WI38 (cell line): Measurements from ENCODE around the gene GALR1.

ENCODE experiments used
- H3K4me3 ChIP-seq: 2 replicates; pipeline ENCODE4 v1.5.1; 2011; ENCODE audit warnings: low read depth, mild to moderate bottlenecking, control low read depth, low read length
- TF ChIP-seq, protein P1 (sequence below): IDR thresholded peaks from 2 replicates; pipeline ENCODE4 v1.5.1; 2012; ENCODE audit warnings: low read depth, mild to moderate bottlenecking, control low read depth, low read length

The GALR1 gene

DNA sequence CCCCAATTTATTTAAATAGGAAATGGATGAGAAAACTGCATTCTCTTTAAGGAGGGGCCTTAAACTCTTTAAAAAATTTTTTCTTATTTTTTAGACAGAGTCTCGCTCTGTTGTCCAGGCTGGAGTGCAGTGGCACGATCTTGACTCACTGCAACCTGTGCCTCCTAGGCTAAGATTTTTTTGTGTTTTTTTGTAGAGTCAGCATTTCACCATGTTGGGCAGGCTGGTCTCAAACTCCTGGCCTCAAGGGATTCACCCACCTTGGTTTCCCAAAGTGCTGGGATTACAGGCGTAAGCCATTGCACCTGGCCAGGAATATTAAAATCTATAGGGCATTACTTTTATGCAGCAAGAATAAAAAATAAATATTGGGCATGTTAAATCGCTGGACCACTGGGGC is 56.0 kb downstream of the GALR1 start:
- H3K4me3 ChIP-seq, result no peak overlapping the region
- TF ChIP-seq, protein P1, sequence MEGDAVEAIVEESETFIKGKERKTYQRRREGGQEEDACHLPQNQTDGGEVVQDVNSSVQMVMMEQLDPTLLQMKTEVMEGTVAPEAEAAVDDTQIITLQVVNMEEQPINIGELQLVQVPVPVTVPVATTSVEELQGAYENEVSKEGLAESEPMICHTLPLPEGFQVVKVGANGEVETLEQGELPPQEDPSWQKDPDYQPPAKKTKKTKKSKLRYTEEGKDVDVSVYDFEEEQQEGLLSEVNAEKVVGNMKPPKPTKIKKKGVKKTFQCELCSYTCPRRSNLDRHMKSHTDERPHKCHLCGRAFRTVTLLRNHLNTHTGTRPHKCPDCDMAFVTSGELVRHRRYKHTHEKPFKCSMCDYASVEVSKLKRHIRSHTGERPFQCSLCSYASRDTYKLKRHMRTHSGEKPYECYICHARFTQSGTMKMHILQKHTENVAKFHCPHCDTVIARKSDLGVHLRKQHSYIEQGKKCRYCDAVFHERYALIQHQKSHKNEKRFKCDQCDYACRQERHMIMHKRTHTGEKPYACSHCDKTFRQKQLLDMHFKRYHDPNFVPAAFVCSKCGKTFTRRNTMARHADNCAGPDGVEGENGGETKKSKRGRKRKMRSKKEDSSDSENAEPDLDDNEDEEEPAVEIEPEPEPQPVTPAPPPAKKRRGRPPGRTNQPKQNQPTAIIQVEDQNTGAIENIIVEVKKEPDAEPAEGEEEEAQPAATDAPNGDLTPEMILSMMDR, result no peak

DNA sequence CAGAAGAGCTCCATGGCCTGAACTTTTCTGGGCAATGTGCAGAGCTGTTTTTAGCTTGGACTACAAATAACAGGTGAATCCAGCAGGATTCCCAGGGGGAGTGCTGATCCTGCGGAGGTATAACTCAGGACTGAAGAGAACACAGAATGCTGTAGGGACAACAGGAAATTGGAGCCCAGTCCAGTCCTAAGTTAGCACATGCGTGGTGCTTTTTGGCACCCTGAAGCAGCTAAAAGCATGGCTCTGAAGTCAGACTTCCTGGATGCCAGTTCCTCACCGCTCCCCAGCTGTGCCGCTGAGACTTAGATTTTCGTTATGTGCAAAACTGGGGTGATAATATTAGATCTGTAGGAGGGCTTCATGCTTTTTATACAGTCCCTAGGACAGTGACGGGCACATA is 58.6 kb downstream of the GALR1 start:
- no peak overlapping the region for H3K4me3 ChIP-seq
- TF ChIP-seq, protein P1, result no peak

DNA sequence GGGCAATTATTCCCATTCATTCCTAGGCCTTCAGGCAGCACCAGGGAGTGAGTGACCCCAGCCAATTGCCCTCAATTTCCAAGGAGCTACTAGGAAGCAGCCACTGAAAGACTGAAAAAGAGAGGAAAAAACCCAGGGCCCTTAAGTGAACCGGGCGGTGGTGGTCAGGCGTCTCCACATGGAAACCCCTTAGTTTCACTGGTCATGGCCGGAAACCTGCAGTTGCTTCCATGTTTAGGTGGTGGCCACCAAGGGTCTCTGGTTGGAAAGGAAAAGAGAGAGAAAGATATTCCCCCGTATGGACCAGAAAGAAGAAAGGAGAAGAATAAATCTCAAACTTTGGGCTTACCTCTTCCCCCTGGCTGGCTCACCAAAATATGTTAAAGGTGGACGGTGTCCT is 64.9 kb downstream of the GALR1 start:
- no peak overlapping the region for H3K4me3 ChIP-seq
- TF ChIP-seq, protein P1, result no peak

DNA sequence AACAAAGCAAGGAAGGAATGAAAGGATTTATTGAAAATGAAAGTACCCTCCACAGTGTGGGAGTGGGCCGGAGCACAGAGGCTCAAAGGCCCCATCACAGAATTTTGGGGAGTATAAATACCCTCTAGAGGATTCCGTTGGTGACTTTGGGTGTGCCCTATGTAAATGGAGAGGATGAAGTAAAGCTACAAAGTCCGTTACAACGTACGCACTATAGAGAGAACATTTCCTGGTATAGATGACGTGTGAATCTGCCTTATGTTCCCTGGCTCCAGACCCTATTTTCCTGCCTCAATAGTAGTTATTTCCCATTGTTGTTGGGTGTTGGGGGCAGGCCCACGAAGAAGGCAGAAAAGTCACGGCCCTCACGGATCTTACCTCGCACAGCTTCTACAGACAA is 65.3 kb downstream of the GALR1 start:
- H3K4me3 ChIP-seq, result no peak overlapping the region
- TF ChIP-seq, protein P1, result no peak

DNA sequence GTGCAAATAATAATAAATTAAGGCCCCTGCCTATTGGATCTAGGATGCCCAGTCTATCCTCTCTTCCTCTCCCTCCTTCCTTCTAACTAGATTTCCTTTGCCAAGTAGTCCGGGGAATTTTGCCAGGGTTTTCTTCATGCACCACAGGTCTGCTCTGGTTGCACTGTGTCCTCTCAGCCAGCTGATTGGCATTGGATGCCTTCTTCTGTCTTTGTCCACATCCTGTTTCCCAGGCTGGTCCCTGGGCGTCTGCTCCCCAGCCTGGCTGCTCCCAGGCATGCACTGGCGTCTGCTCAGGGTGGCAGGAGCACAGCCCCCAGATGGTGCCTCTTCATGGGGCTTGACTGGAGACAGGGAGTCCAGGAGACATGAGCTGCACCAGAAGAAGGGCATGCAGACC is 66.4 kb downstream of the GALR1 start:
- no peak overlapping the region for H3K4me3 ChIP-seq
- TF ChIP-seq, protein P1, result no peak

DNA sequence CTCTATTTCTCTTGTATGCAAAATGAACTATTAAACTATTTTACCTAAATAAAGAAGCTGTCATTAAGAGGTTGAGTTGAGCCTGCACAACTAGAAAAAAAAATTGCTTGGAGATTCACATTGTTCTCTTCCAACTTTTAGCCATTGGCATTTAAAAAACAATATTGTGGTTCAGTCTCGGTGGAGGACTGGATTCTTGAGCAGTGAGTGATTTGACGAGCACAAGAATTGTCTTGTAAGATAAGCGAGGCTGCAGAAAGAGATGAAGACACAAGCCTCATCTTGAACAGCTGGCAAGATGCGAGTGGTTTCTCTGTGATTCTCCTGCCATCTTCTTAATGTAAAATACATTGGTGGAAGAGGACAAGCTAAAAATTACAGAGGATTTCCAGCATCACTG is 67.0 kb downstream of the GALR1 start:
- TF ChIP-seq, protein P1, result no peak

DNA sequence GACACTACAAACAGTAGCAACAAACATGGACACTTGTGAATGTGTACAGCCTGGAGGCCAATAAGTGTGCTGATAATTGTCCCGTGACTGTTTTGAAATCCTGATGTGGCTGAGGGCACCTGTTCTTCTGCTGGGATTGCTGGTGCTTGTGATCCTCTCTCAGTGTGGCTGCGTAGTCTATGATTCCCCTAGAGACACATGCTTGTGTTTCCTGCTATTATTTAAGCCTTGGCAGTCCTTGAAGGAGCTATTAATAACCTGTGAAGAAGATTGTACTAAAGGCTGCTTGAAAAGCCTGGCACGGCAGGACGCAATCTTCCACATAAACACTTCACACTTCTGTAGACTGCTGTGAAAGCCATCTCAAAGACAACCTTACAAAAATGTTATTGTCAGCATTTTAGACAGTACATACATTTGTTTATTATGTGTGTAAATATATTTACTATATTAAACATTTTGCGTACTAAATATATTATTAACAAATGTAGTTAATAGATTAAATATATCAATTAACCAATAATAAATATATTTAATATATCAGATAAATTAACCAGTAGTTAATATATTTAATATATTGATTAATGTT is 71.4 kb downstream of the GALR1 start:
- TF ChIP-seq, protein P1, result no peak
- no peak overlapping the region for H3K4me3 ChIP-seq

More for the DNA sequence above, 67.0 kb downstream of the GALR1 start:
- no peak overlapping the region for H3K4me3 ChIP-seq
